ENCODE measurements around the gene SAFB. TPM values are rescaled to one million over a fixed set of nuclear protein-coding genes. Genes with fewer than 3 reads are reported as not detected.
"Not testable (repeated sequence)": the region's sequence is repeated elsewhere in the genome, so short reads cannot be mapped to it uniquely, and the experiment has no call there.

Gene SAFB
- total RNA-seq, 4 donors from 2014 or later, result 90.5 to 368 (median 185) TPM

GRCh38 chr19:5698635-5699422 lies 75.9 kb downstream of the SAFB start:
- TF ChIP-seq CTCF (IDR thresholded peaks at IDR 0.05) (no peak), POLR2AphosphoS5 (IDR thresholded peaks at IDR 0.05) (no peak), POLR2A (IDR thresholded peaks at IDR 0.05) (no peak), EP300 (IDR thresholded peaks at IDR 0.05; ENCODE audit: low read depth) (no peak)
- intact Hi-C loops (cut with DNase I; ENCODE audit: low total_unique reads), result no loop called here
- no peaks in the 10 kb centered on the region for H3K9me3 ChIP-seq
- 88% methylated on average over 35 of the region's 38 CpGs; no CpG with 5 or more reads in 1 of the 2 donors for WGBS, 2 donors (ENCODE audit: low coverage in 1 of 2)
- peaks cover 0 to 37% (median 10%) of the 10 kb centered on the region in 4 donors for H3K36me3 ChIP-seq
- H3K27me3 ChIP-seq, result no peaks in the 10 kb centered on the region
- no peak overlapping the region for H3K27ac ChIP-seq
- no peak overlapping the region for H3K4me3 ChIP-seq
- H3K4me1 ChIP-seq, result no peaks in the 10 kb centered on the region
- DNase-seq, result no peak
- in situ Hi-C loops (cut with MboI; ENCODE audit: low pct_ligation_motif_present in 1 of 4, low pct_unique_long_range_greater_than_20kb in 1 of 4, low sequenced_read_pairs in 3 of 4), result no loop called here

GRCh38 chr19:5700455-5701092 lies 77.7 kb downstream of the SAFB start:
- WGBS, 2 donors (ENCODE audit: low coverage in 1 of 2), result 93% methylated on average over 16 of the region's 22 CpGs; no CpG with 5 or more reads in 1 of the 2 donors

GRCh38 chr19:5702053-5702410 lies 79.1 kb downstream of the SAFB start:
- intact Hi-C loops (cut with DNase I; ENCODE audit: low total_unique reads); H3K27me3 ChIP-seq; in situ Hi-C loops (cut with MboI; ENCODE audit: low pct_ligation_motif_present in 1 of 4, low pct_unique_long_range_greater_than_20kb in 1 of 4, low sequenced_read_pairs in 3 of 4); DNase-seq; H3K4me3 ChIP-seq; H3K9me3 ChIP-seq; H3K4me1 ChIP-seq; H3K27ac ChIP-seq: not testable (repeated sequence)
- no CpG with 5 or more reads among the region's 28 CpGs for WGBS, 2 donors (ENCODE audit: low coverage in 1 of 2)
- H3K36me3 ChIP-seq, result peaks cover 0 to 29% (median 7%) of the 10 kb centered on the region in 4 donors

More at GRCh38 chr19:5700455-5701092, 77.7 kb downstream of the SAFB start:
- TF ChIP-seq EP300 (IDR thresholded peaks at IDR 0.05; ENCODE audit: low read depth) (no peak), POLR2AphosphoS5 (IDR thresholded peaks at IDR 0.05) (no peak), CTCF (IDR thresholded peaks at IDR 0.05) (no peak), POLR2A (IDR thresholded peaks at IDR 0.05) (no peak)
- no peak overlapping the region for H3K4me3 ChIP-seq
- H3K27ac ChIP-seq, result no peak overlapping the region
- no peak for DNase-seq
- H3K9me3 ChIP-seq, result no peaks in the 10 kb centered on the region
- in situ Hi-C loops (cut with MboI; ENCODE audit: low pct_ligation_motif_present in 1 of 4, low pct_unique_long_range_greater_than_20kb in 1 of 4, low sequenced_read_pairs in 3 of 4), result no loop called here
- H3K27me3 ChIP-seq, result no peaks in the 10 kb centered on the region
- no peaks in the 10 kb centered on the region for H3K4me1 ChIP-seq
- peaks cover 0 to 32% (median 7%) of the 10 kb centered on the region in 4 donors for H3K36me3 ChIP-seq
- intact Hi-C loops (cut with DNase I; ENCODE audit: low total_unique reads), result no loop called here

GRCh38 chr19:5703819-5704818 lies 81.2 kb downstream of the SAFB start:
- Histone ChIP-seq H3K27ac (no peak overlapping the region), H3K4me3 (no peak overlapping the region), H3K4me1 (no peaks in the 10 kb centered on the region), H3K36me3 (peaks cover 0 to 32% (median 7%) of the 10 kb centered on the region in 4 donors), H3K9me3 (no peaks in the 10 kb centered on the region), H3K27me3 (no peaks in the 10 kb centered on the region)
- no peak for DNase-seq
- TF ChIP-seq POLR2AphosphoS5 (IDR thresholded peaks at IDR 0.05) (no peak), CTCF (IDR thresholded peaks at IDR 0.05) (no peak), POLR2A (IDR thresholded peaks at IDR 0.05) (no peak), EP300 (IDR thresholded peaks at IDR 0.05; ENCODE audit: low read depth) (no peak)
- WGBS, 2 donors (ENCODE audit: low coverage in 1 of 2), result 94 to 97% methylated on average over 6 to 38 of the region's 40 CpGs
- intact Hi-C loops (cut with DNase I; ENCODE audit: low total_unique reads), result no loop called here
- in situ Hi-C loops (cut with MboI; ENCODE audit: low pct_ligation_motif_present in 1 of 4, low pct_unique_long_range_greater_than_20kb in 1 of 4, low sequenced_read_pairs in 3 of 4), result no loop called here

Data from transverse colon (tissue), 4 donors.